RWPE2 (cell line): ENCODE measurements around the gene CDK15.

ENCODE experiments used
- ATAC-seq: fragments of 200-7000 bp; cut with Tn5 transposase; 3 replicates; pipeline ENCODE4 v1.9.1; 2021; ENCODE audit warnings: low read depth
- DNase-seq: peaks from one replicate; pipeline ENCODE4 v3.0.0-alpha.2; 2020; ENCODE audit warnings: low spot score
- H3K27ac ChIP-seq: fragments of 450-650 bp; 2 replicates; pipeline ENCODE4 v1.5.1; 2017; ENCODE audit warnings: mild to moderate bottlenecking; ENCODE audit not compliant: poor library complexity, severe bottlenecking
- H3K27me3 ChIP-seq: fragments of 250-450 bp; sonication (Bioruptor Pico); 2 replicates; pipeline ENCODE4 v1.5.1; 2021; ENCODE audit warnings: mild to moderate bottlenecking, moderate library complexity; ENCODE audit not compliant: insufficient read depth, poor library complexity, severe bottlenecking
- H3K36me3 ChIP-seq: fragments of 250-450 bp; sonication (Bioruptor Pico); 2 replicates; pipeline ENCODE4 v1.5.1; 2020; ENCODE audit warnings: low read depth, mild to moderate bottlenecking, moderate library complexity
- H3K4me1 ChIP-seq: fragments of 250-450 bp; sonication (Bioruptor Pico); 2 replicates; pipeline ENCODE4 v1.5.1; 2021; ENCODE audit warnings: mild to moderate bottlenecking, moderate library complexity; ENCODE audit not compliant: insufficient read depth, poor library complexity, severe bottlenecking
- H3K4me3 ChIP-seq: fragments of 250-450 bp; sonication (Bioruptor Pico); 2 replicates; pipeline ENCODE4 v1.5.1; 2021; ENCODE audit warnings: mild to moderate bottlenecking, moderate library complexity; ENCODE audit not compliant: severe bottlenecking
- H3K9me3 ChIP-seq: fragments of 250-450 bp; sonication (Bioruptor Pico); 2 replicates; pipeline ENCODE4 v1.5.1; 2021; ENCODE audit warnings: mild to moderate bottlenecking, moderate library complexity; ENCODE audit not compliant: severe bottlenecking
- TF ChIP-seq, protein P1 (sequence below): fragments of 450-650 bp; IDR thresholded peaks from one replicate; pipeline ENCODE4 v1.5.1; 2017; ENCODE audit warnings: mild to moderate bottlenecking, moderate library complexity; ENCODE audit not compliant: poor library complexity, severe bottlenecking

CDK15 gene

DNA sequence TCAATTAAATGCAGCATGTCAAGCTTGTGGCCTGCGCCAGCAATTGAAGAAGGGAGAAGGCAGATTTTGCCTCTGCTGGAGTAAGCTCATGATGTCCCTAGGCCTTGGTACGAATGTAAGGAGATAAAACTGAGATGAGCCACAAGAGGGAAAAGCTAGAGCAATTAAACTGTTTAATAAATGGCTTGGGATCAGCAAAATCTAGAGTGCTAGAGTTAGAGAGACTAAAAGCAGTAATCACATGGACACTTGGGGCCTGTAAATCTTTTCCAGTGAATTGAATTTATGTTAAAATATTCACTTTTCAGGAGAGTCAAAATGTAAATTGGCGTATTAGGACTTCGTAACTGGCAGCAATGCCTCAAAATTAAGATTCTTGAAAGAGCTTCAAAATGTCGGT, 86.2 kb downstream of the CDK15 start:
- peaks cover 13% of the 10 kb centered on the region for H3K27me3 ChIP-seq
- H3K27ac ChIP-seq: no peak overlapping the region
- no peak for DNase-seq
- H3K36me3 ChIP-seq: no peaks in the 10 kb centered on the region
- TF ChIP-seq, protein P1, sequence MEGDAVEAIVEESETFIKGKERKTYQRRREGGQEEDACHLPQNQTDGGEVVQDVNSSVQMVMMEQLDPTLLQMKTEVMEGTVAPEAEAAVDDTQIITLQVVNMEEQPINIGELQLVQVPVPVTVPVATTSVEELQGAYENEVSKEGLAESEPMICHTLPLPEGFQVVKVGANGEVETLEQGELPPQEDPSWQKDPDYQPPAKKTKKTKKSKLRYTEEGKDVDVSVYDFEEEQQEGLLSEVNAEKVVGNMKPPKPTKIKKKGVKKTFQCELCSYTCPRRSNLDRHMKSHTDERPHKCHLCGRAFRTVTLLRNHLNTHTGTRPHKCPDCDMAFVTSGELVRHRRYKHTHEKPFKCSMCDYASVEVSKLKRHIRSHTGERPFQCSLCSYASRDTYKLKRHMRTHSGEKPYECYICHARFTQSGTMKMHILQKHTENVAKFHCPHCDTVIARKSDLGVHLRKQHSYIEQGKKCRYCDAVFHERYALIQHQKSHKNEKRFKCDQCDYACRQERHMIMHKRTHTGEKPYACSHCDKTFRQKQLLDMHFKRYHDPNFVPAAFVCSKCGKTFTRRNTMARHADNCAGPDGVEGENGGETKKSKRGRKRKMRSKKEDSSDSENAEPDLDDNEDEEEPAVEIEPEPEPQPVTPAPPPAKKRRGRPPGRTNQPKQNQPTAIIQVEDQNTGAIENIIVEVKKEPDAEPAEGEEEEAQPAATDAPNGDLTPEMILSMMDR: no peak
- no peak for ATAC-seq
- H3K4me1 ChIP-seq: peaks cover 9% of the 10 kb centered on the region
- H3K9me3 ChIP-seq: no peaks in the 10 kb centered on the region
- no peak overlapping the region for H3K4me3 ChIP-seq

DNA sequence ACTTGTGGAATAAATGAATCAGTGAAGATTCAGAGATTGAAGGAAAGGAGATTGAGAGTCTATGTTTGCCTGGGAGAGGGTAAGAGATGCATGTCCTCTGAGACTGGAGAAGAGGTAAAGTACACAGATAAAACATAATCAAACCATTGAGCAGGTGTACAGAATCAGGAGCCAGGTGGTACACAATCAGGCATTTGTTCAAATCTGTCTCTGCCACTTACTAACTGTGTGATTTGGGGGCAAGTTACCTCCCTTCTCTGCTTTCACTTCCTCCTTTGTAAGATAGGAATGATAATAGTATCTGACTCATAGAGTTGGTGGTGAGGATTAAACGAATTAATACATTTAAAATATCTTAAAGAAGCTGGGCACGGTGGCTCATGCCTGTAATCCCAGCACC, 94.0 kb downstream of the CDK15 start:
- ATAC-seq (peak; percentile 36; the same call in 2 of the 3 replicates), DNase-seq (no peak)
- no peak overlapping the region for H3K4me3 ChIP-seq
- no peaks in the 10 kb centered on the region for H3K4me1 ChIP-seq
- H3K9me3 ChIP-seq: no peaks in the 10 kb centered on the region
- H3K27ac ChIP-seq: no peak overlapping the region
- TF ChIP-seq, protein P1: no peak
- H3K27me3 ChIP-seq: no peaks in the 10 kb centered on the region
- no peaks in the 10 kb centered on the region for H3K36me3 ChIP-seq

DNA sequence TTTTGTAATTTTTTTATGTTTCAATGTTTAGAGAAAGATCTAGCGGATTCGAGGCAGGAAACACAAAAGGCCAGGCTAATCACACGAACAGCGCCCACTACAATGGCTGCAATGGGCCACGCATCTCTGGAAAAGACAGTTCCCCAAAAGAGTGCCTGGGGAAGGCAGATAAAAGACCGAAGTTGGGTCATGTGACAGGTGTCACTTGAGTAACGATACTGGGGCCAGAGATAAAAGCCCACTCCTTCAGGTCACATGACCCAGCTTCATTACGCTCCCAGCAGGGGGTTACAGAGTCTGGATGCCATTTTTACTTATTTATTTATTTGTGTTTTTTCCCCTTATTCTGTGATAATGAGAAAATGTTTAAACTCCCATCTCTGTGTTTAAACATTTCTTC, 95.4 kb downstream of the CDK15 start:
- no peaks in the 10 kb centered on the region for H3K9me3 ChIP-seq
- H3K4me1 ChIP-seq: no peaks in the 10 kb centered on the region
- H3K4me3 ChIP-seq: no peak overlapping the region
- no peaks in the 10 kb centered on the region for H3K36me3 ChIP-seq
- no peaks in the 10 kb centered on the region for H3K27me3 ChIP-seq
- ATAC-seq (no peak), DNase-seq (no peak)
- TF ChIP-seq, protein P1: no peak
- H3K27ac ChIP-seq: no peak overlapping the region

DNA sequence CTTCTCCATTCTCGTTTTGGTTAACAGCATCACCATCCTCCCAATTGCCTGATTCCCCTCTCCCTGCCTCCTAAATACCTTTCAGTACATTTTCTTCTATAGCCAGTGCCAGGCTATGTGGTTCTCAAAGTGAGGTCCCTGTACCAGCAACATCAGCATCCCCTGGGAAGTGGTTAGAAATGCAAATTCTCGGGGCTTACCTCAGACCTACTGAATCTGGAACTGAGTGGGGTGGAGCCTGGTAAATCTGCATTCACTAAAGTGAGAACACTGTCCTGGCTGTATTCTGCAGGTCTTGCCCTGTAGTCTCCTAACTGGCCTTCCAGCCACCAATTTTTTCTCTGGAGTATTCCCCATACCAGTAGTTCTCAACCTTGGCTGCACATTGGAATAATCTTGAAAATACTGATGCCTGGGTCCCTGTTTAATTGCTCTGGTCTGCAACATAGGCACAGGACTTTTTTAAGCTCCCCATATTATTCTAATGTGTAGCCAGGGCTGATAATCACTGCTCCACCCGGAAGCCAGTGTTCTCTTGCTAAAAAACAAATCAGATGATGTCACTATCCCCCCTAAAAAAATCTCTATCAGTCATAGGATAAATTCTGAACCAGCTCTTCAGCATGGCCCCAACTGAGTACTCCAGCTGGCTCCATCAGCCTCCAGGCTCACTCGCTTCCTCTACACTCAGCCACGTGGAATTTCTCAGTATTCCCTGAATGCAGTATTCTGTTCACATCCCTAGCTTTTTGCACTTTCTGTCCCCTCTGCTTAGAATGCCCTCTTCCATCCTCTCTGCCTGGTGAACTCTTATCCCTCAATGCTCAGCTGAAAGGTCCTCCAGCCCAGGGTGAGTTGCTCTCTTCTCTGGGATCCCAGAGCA, 98.4 kb downstream of the CDK15 start:
- Histone ChIP-seq H3K4me3 (no peak overlapping the region), H3K9me3 (no peaks in the 10 kb centered on the region), H3K36me3 (no peaks in the 10 kb centered on the region), H3K4me1 (no peaks in the 10 kb centered on the region), H3K27me3 (no peaks in the 10 kb centered on the region), H3K27ac (no peak overlapping the region)
- TF ChIP-seq, protein P1: no peak
- DNase-seq (no peak), ATAC-seq (no peak)
